A673 (cell line): Measurements from ENCODE around the gene GPM6B.

ENCODE experiments used
- EZH2 ChIP-seq: fragments of 200-600 bp; sonication (generic); IDR thresholded peaks from 2 replicates; pipeline ENCODE4 v1.6.1; 2017; ENCODE audit warnings: borderline replicate concordance, low read depth, mild to moderate bottlenecking, mixed read lengths, antibody characterized with exemption, low read length; ENCODE audit not compliant: poor library complexity, severe bottlenecking
- TF ChIP-seq, protein P1 (sequence below): fragments of 300-800, 200-600 bp; sonication (generic); conservative IDR thresholded peaks from 2 replicates; pipeline ENCODE4 v1.5.1; 2017; ENCODE audit warnings: low read depth, mild to moderate bottlenecking, antibody characterized with exemption, low read length, moderate library complexity, mixed read lengths

DNA sequence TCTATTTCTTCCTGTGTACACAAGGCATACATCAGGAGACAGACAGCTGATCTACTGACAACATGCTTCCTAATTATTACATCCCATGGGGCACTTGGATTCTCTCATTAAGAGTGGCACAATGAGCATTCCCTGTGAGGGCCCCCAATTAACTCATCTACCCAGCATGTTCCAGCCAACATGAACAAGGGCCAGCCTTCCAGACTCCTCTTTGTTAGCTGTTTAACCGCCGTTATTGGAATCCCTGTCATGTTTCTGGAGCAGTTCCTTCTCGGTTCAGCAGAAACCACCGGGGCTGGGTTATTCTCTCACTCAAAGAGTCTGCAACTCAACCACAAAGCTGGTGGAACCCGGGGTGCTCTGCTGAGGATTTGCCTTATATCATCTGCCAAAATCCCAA lies 9.9 kb upstream of the GPM6B start:
- TF ChIP-seq, protein P1, sequence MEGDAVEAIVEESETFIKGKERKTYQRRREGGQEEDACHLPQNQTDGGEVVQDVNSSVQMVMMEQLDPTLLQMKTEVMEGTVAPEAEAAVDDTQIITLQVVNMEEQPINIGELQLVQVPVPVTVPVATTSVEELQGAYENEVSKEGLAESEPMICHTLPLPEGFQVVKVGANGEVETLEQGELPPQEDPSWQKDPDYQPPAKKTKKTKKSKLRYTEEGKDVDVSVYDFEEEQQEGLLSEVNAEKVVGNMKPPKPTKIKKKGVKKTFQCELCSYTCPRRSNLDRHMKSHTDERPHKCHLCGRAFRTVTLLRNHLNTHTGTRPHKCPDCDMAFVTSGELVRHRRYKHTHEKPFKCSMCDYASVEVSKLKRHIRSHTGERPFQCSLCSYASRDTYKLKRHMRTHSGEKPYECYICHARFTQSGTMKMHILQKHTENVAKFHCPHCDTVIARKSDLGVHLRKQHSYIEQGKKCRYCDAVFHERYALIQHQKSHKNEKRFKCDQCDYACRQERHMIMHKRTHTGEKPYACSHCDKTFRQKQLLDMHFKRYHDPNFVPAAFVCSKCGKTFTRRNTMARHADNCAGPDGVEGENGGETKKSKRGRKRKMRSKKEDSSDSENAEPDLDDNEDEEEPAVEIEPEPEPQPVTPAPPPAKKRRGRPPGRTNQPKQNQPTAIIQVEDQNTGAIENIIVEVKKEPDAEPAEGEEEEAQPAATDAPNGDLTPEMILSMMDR = no peak
- TF ChIP-seq EZH2 = no peak
